SJSA1 (cell line): ENCODE data around the gene PRKD1. TPM values are rescaled to one million over a fixed set of nuclear protein-coding genes. Genes with fewer than 3 reads are reported as not detected.
"Not testable (repeated sequence)": the region's sequence is repeated elsewhere in the genome, so short reads cannot be mapped to it uniquely, and the experiment has no call there.

Source experiments
- DNase-seq, 2 experiments: peaks; one replicate each; pipeline ENCODE4 v3.0.0-alpha.2; 2015 to 2020; ENCODE audit warnings: low spot score in 2 of 2, low read depth in 1 of 2
- H3K27ac ChIP-seq: fragments of 250-450 bp; sonication (Bioruptor Pico); 2 replicates; pipeline ENCODE4 v1.5.1; 2020; ENCODE audit warnings: mild to moderate bottlenecking, moderate library complexity
- H3K27me3 ChIP-seq: fragments of 250-450 bp; sonication (Bioruptor Pico); replicated peaks from 2 replicates; pipeline ENCODE4 v1.5.1; 2020; ENCODE audit warnings: mild to moderate bottlenecking, moderate library complexity
- H3K36me3 ChIP-seq: fragments of 250-450 bp; sonication (Bioruptor Pico); 2 replicates; pipeline ENCODE4 v1.5.1; 2020; ENCODE audit warnings: mild to moderate bottlenecking
- H3K4me1 ChIP-seq: fragments of 250-450 bp; sonication (Bioruptor Pico); replicated peaks from 2 replicates; pipeline ENCODE4 v1.6.1; 2021; ENCODE audit warnings: mild to moderate bottlenecking
- H3K4me3 ChIP-seq: fragments of 250-450 bp; sonication (Bioruptor Pico); 2 replicates; pipeline ENCODE4 v1.5.1; 2020; ENCODE audit warnings: mild to moderate bottlenecking
- H3K9me3 ChIP-seq: fragments of 250-450 bp; sonication (Bioruptor Pico); replicated peaks from 2 replicates; pipeline ENCODE4 v1.5.1; 2020; ENCODE audit warnings: mild to moderate bottlenecking
- total RNA-seq: library from RNA; depleted of rRNA; stranded (reverse); fragments of >200 nt; shearing (Covaris generic); gene quantifications from 2 replicates; pipeline ENCODE4 v1.2.3, GENCODE V29; 2014

The PRKD1 gene
- total RNA-seq, 1 experiment from 2014 or later = 6.4 TPM

DNA sequence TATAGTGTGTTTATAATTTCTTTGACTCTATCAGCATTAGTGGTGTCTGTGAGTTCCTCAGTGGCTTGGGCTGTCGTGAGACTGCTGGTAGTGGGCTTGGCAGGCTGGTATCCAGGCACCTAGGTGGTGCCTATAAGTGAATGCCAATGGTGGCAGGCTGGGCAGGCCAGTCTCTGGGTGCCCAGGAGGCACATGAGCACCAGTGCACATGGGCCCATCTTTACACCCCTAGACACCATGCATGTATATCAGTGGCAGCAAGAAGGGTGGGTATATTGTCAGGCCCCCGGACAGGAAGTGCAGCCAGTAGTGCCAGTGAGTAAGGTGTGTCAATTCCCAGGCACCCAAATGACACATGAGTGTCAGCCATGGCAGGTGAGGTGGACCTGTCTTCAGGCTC is 138.2 kb downstream of the PRKD1 start:
- no peaks in the 10 kb centered on the region for H3K9me3 ChIP-seq
- no peak overlapping the region for H3K27ac ChIP-seq
- H3K4me3 ChIP-seq = no peak overlapping the region
- no peaks in the 10 kb centered on the region for H3K4me1 ChIP-seq
- no peaks in the 10 kb centered on the region for H3K36me3 ChIP-seq
- H3K27me3 ChIP-seq = no peaks in the 10 kb centered on the region
- DNase-seq = no peak

DNA sequence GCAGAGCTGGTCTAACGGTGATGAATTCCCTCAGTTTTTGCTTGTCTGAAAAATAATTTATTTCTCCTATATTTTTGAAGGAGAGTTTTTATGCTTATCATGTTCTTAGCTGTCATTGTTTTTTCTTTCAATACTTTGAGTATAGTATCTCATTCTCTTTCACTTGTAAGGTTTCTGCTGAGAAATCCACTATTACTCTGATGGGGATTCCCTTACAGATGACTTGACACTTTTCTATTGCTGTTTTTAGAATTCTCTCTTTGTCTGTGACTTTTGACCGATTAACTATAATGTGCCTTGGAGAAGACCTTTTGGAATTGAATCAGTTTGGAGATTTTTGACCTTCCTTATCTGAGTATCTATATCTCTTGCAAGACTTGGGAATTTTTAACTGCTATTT is 139.6 kb downstream of the PRKD1 start:
- Histone ChIP-seq H3K36me3 (no peaks in the 10 kb centered on the region), H3K4me3 (no peak overlapping the region), H3K27me3 (no peaks in the 10 kb centered on the region), H3K9me3 (no peaks in the 10 kb centered on the region), H3K4me1 (no peaks in the 10 kb centered on the region), H3K27ac (no peak overlapping the region)
- DNase-seq = no peak

DNA sequence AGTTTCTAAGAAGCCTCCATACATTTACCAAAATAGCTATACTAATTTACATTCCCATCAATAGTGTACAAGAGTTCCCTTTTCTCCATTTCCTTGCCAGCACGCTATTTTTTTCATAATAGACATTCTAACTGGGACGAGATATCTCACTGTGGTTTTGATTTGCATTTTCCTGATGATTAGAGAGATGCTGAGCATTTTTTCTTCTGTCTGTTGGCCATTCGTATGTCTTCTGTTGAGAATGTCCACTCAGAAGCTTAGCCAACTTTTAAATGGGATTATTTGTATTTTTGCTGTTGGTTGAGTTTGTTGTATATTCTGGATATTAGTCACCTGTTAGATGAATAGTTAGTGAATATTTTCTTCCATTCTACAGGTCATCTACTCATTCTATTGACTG is 144.1 kb downstream of the PRKD1 start:
- Histone ChIP-seq H3K4me1 (no peaks in the 10 kb centered on the region), H3K9me3 (no peaks in the 10 kb centered on the region), H3K27ac (no peak overlapping the region), H3K27me3 (no peaks in the 10 kb centered on the region), H3K4me3 (no peak overlapping the region), H3K36me3 (no peaks in the 10 kb centered on the region)
- no peak for DNase-seq

DNA sequence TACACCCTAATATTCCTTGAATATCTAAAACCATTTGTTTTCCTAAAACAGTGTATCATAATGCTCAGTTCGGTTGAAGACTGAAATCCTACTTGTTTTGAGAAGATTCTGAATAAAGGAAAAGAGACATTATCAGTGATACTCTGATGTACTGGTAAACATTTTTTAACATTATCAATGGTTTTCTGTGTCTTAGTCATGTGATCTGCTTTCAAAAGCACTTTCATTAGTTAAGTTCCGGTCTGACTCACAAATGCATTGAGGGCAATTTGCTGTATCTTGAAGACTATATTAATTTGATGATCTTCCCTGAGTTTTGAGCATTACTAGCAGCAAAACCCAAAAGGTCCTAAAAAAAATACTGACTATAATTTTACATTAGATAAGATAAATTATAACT is 145.6 kb downstream of the PRKD1 start:
- Histone ChIP-seq H3K27ac (no peak overlapping the region), H3K27me3 (no peaks in the 10 kb centered on the region), H3K4me3 (no peak overlapping the region), H3K9me3 (no peaks in the 10 kb centered on the region), H3K36me3 (no peaks in the 10 kb centered on the region), H3K4me1 (no peaks in the 10 kb centered on the region)
- no peak for DNase-seq

DNA sequence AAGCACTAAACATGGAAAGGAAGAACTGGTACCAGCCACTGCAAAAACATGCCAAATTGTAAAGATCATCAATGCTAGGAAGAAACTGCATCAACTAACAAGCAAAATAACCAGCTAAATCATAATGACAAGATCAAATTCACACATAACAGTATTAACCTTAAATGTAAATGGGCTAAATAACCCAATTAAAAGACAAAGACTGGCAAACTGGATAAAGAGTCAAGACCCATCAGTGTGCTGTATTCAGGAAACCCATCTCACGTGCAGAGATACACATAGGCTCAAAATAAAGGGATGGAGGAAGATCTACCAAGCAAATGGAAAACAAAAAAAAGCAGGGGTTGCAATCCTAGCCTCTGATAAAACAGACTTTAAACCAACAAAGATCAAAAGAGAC is 150.5 kb downstream of the PRKD1 start:
- H3K4me3 ChIP-seq, H3K9me3 ChIP-seq, H3K27ac ChIP-seq, H3K4me1 ChIP-seq, H3K27me3 ChIP-seq, H3K36me3 ChIP-seq, DNase-seq: not testable (repeated sequence)

DNA sequence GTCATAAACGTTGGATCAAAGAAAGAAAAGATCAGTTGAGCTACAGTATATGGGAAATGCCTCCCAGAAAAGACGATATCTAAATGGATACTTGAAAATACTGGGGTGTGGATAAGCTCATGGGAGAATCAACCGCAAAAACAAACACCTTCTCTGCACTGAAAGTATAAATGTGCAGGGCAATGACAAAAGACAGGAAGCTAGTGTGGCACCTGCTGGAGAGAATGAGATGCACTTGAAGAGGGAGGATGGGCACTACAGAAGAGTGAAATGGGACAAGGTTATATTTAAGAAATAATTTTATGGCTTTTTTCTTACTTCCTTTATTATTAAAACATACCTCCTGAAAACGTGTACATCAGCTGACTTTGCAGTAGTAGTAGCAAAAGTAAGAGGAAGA is 153.7 kb downstream of the PRKD1 start:
- no peak for DNase-seq
- no peaks in the 10 kb centered on the region for H3K9me3 ChIP-seq
- H3K4me3 ChIP-seq = no peak overlapping the region
- H3K27ac ChIP-seq = no peak overlapping the region
- H3K4me1 ChIP-seq = no peaks in the 10 kb centered on the region
- H3K36me3 ChIP-seq = no peaks in the 10 kb centered on the region
- no peaks in the 10 kb centered on the region for H3K27me3 ChIP-seq

DNA sequence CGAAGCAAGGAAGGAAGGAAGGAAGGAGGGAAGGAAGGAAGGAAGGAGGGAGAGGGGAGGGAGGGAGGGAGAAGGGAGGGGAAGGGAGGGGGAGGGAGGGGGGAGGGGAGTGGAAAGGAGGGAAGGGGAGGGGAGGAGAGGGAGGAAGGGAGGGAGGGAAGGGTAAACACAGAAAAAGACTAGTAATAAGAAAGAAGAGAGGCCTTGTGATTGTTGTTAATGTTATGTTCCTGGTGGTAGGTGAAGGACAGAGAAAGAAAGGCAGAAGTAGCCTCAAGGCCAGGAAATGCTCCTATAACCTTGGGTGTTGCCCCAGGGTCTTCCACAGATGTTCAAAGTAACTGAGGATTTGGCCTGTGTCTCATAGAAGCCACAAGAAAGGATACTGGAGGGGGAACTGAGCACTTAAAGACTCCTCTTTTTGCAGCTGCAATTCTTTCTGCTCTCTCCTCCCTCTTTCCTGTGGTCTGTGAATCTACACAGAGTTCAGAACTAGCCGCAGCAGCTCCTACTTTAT is 164.2 kb downstream of the PRKD1 start:
- no peak overlapping the region for H3K27ac ChIP-seq
- H3K9me3 ChIP-seq = no peaks in the 10 kb centered on the region
- H3K36me3 ChIP-seq = no peaks in the 10 kb centered on the region
- H3K4me1 ChIP-seq = no peaks in the 10 kb centered on the region
- H3K4me3 ChIP-seq = no peak overlapping the region
- no peaks in the 10 kb centered on the region for H3K27me3 ChIP-seq
- DNase-seq = no peak

DNA sequence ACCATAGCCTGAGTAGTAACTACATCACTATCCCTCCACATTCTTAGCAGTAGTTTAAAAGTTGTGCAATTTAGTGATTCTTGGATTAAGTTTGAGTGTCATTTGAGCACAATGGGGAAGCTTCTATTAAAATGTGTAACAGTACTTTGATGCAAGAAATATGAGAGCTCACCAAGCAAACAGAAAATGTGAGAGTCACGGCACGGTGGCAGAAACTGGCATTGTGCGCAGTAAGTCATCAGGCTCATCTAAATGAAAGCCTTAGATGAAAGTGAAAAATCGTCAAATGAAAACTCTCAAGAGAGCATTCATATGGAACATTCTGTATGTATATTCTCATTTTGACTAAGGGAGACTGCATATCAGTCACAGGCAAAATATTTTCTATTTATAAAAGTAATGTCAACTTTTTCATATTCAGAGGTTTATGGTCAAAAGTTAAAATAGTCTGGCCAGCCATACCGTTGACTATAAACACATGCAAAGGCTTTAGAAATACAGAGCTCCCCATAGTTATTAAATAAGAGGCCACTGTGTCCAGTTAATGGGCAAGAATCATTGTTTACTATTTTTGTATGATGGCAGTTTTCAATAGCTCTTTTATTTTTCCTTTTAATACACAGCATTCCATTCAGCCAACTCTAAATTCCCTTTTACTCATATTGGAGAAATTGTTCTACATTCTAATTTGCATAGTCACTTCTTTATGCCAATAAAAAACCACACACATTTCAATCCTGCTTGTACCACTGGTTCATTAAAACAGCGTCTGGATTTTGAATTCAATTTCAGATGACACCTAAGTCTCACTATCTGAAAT is 167.9 kb downstream of the PRKD1 start:
- no peaks in the 10 kb centered on the region for H3K36me3 ChIP-seq
- H3K4me3 ChIP-seq = no peak overlapping the region
- H3K4me1 ChIP-seq = 0 out of 2 replicates have a peak, but pooled peaks cover 3% of the 10 kb centered on the region
- H3K27ac ChIP-seq = no peak overlapping the region
- H3K27me3 ChIP-seq = no peaks in the 10 kb centered on the region
- no peak for DNase-seq
- H3K9me3 ChIP-seq = no peaks in the 10 kb centered on the region

DNA sequence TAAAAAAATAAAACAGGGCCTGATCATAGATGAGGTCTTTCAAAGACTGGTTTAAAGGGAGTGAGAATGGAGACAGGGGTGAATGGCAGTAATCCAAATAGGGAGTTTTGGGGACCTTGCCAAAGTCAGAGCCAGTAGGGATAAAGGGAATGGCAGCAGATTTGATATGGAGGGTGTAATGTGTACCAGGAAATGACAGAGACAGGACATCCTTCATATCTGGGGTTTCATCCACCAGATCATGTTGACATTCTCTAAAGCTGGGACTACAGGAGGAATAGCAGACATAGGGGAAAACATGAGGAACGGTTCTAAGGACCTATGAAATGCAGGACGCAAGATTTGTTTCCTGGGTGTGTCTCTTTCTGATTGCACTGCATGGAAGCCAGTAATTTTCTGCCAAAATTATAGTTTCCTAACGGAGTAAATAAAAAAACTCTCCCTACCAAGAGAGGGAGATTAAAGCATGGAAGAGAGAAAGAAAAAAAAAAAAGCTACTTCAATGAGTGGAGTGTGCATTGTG is 169.9 kb downstream of the PRKD1 start:
- 0 out of 2 replicates have a peak, but pooled peaks cover 3% of the 10 kb centered on the region for H3K4me1 ChIP-seq
- no peak for DNase-seq
- no peaks in the 10 kb centered on the region for H3K9me3 ChIP-seq
- no peak overlapping the region for H3K27ac ChIP-seq
- no peak overlapping the region for H3K4me3 ChIP-seq
- no peaks in the 10 kb centered on the region for H3K27me3 ChIP-seq
- H3K36me3 ChIP-seq = no peaks in the 10 kb centered on the region

DNA sequence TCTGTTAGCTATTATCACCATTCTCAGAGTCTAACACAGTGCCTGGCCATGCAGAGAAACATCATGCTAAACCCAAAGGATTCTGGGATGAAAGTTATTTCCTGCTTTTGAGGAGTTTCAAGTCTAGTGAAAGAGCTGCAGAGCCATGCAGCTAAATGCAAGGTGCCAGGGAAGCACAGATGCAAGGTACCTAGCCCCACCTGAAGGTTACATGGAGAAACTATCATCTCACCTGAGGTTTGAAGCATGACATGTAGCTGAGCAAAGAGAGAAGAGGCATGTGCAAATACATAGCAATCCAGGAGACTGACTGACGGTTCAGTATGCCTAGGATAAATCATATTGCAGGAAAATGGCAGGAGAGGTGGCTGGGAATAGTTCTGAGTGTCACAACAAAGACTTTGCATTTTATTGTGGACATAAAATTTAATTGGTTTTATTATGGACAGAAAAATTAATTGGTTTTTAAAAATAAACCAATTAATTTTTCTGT is 170.4 kb downstream of the PRKD1 start:
- Histone ChIP-seq H3K36me3 (no peaks in the 10 kb centered on the region), H3K9me3 (no peaks in the 10 kb centered on the region), H3K4me3 (no peak overlapping the region), H3K27ac (no peak overlapping the region), H3K4me1 (0 out of 2 replicates have a peak, but pooled peaks cover 3% of the 10 kb centered on the region), H3K27me3 (no peaks in the 10 kb centered on the region)
- no peak for DNase-seq

DNA sequence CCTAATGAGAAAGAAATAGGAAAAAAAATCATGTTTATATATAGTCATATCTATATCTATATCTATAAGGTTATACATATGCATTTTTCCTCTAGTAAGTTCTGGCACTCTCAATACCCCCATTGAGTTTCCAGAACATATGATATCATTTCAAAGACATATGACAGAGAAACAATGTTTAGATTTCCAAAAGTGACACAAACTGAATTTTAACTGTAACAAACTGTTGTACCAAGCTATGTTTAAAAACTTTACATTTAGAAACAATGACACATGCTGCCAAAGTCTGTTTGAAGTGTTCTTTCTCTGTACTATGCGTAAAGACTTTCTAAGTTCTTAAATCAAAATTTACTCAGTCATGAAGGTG is 171.6 kb downstream of the PRKD1 start:
- no peaks in the 10 kb centered on the region for H3K36me3 ChIP-seq
- no peak overlapping the region for H3K27ac ChIP-seq
- H3K9me3 ChIP-seq = no peaks in the 10 kb centered on the region
- no peaks in the 10 kb centered on the region for H3K27me3 ChIP-seq
- H3K4me1 ChIP-seq = 0 out of 2 replicates have a peak, but pooled peaks cover 3% of the 10 kb centered on the region
- H3K4me3 ChIP-seq = no peak overlapping the region
- DNase-seq = no peak

DNA sequence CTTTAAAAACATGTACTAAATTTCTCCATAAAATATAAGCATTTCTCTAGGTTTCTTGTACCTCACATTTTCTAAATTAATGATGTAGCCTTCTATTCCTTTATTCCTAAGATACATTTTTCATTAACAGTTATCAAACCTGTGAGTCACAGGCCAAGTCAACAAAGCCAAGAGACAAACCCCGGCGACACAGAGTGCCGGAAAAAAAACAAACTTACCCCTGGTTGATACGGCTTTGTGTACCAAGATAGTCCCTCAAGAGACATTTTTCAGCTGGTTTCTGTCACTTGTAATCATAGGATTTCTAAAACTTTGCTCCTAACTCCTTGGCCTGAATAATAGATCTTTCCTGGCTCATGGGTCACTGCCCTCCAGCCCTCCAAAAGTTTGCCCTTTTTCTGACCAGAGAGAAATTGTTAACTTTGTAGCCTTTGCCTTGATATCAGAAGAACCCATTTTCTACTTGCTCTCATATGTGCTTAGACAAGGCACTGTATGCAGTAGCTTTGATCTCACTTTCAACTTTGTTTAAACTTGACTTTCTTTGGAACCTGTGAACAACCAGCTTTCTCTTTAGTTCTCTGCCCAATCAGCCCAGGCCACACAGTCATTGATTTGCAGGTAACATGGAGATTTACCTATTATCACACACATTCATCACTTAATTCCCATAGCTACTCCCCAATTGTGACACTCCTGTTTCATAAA is 172.2 kb downstream of the PRKD1 start:
- no peak overlapping the region for H3K27ac ChIP-seq
- no peak overlapping the region for H3K4me3 ChIP-seq
- no peaks in the 10 kb centered on the region for H3K9me3 ChIP-seq
- no peaks in the 10 kb centered on the region for H3K36me3 ChIP-seq
- H3K27me3 ChIP-seq = no peaks in the 10 kb centered on the region
- DNase-seq = no peak
- H3K4me1 ChIP-seq = 0 out of 2 replicates have a peak, but pooled peaks cover 3% of the 10 kb centered on the region

DNA sequence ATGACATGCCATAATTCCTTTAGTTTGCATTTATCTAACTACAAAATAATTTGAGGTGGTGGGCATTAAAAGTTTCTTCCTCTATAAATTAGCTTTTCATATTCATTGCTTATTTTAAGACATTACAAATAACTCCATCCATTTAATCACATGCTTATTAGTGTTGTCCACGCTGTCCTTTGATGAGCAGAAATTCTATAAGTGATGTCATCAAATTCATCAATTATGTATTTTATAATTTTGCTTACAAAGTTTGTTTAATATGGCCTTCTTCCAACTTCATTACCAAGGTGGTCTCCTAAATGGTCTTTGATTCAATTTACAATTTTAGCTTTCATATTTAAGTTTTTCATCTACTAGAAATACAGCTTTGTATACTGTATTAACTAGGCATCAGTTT is 173.5 kb downstream of the PRKD1 start:
- Histone ChIP-seq H3K4me3 (no peak overlapping the region), H3K9me3 (no peaks in the 10 kb centered on the region), H3K4me1 (peaks cover 7% of the 10 kb centered on the region), H3K27ac (no peak overlapping the region), H3K27me3 (no peaks in the 10 kb centered on the region), H3K36me3 (no peaks in the 10 kb centered on the region)
- no peak for DNase-seq
